C4-2B (cell line): ENCODE data around the gene GPR137B.

Experiments used
- CTCF ChIP-seq: fragments of 450-650 bp; conservative IDR thresholded peaks from 2 replicates; pipeline ENCODE4 v1.5.1; 2017; ENCODE audit warnings: mild to moderate bottlenecking
- ZFX ChIP-seq: fragments of 450-650 bp; IDR thresholded peaks from 2 replicates; pipeline ENCODE4 v1.6.1; 2017

GRCh38 chr1:236239092-236239585 lies 96.8 kb downstream of the GPR137B start:
- no peak for TF ChIP-seq CTCF
- TF ChIP-seq ZFX: no peak
